Spinal cord (tissue), 10 donors: ENCODE measurements around the gene GAS6. TPM values are rescaled to one million over a fixed set of nuclear protein-coding genes. Genes with fewer than 3 reads are reported as not detected.

Experiments
- DNase-seq, 6 donors: peaks; one replicate each; pipeline versions ENCODE4 v3.0.0 to v3.0.0-alpha.2; 2013 to 2015; ENCODE audit warnings: low spot score in 6 of 6, low read depth in 4 of 6
- H3K27ac ChIP-seq: one replicate; pipeline ENCODE4 v1.5.1; 2013; ENCODE audit warnings: low read depth, low read length, control low read depth
- H3K27me3 ChIP-seq: one replicate; pipeline ENCODE4 v1.6.1; 2013; ENCODE audit warnings: low read length; ENCODE audit not compliant: control insufficient read depth, insufficient read depth
- H3K36me3 ChIP-seq: one replicate; pipeline ENCODE4 v1.6.1; 2013; ENCODE audit warnings: low read length; ENCODE audit not compliant: control insufficient read depth, insufficient read depth
- H3K4me1 ChIP-seq: one replicate; pipeline ENCODE4 v1.6.1; 2013; ENCODE audit warnings: low read length; ENCODE audit not compliant: control insufficient read depth, insufficient read depth
- H3K4me3 ChIP-seq: one replicate; pipeline ENCODE4 v1.5.1; 2013; ENCODE audit warnings: low read depth, low read length, control low read depth
- H3K9me3 ChIP-seq: one replicate; pipeline ENCODE4 v1.6.1; 2013; ENCODE audit warnings: low read length; ENCODE audit not compliant: control insufficient read depth, insufficient read depth
- WGBS: methylation state at CpG from one replicate; pipeline ENCODE4 v1.1.5; 2013; ENCODE audit warnings: missing lambda C conversion rate; ENCODE audit not compliant: insufficient coverage; 5-methylcytosine and 5-hydroxymethylcytosine counted together
- polyA plus RNA-seq, 2 donors: library from polyadenylated mRNA; unstranded; fragments of 120-200 nt; gene quantifications; one replicate each; pipeline ENCODE4 v1.2.1, GENCODE V29; 2013; ENCODE audit not compliant: insufficient read length in 2 of 2
- total RNA-seq, 2 donors: library from RNA; depleted of rRNA in 1 of 2; stranded (reverse); fragments of 120-200 nt in 1 of 2; fragments of >200 nt in 1 of 2; gene quantifications; one replicate each; pipeline versions ENCODE4 v1.2.3 to v1.2.4, GENCODE V29; 2013 to 2014
- donor health status: healthy.

Gene GAS6
- total and polyA plus RNA-seq, 4 donors = 41.4 to 81.4 (median 65.2) TPM

DNA sequence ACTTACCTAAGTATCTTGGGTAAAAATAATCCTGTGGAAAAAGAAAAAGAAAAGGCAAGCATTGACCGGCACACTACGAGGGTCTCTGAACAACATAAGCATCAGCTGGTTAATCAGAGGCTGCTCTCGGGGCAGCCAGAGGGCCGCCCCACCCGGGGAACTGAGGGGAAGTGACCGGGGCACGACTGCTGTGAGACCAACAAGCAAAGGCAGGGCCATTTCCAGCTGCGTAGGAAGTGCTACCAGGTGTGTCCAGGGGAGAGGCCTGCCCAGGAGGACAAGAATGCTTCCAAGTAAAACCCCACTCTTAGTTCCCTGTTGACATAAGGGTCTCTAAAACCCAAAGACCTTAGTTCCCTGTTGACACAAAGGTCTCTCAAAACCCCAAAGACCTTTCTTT lies 15.9 kb downstream of the GAS6 start:
- 77% methylated on average over 7 of the region's 8 CpGs for WGBS
- no peaks in the 10 kb centered on the region for H3K9me3 ChIP-seq
- no peaks in the 10 kb centered on the region for H3K27me3 ChIP-seq
- no peak overlapping the region for H3K4me3 ChIP-seq
- peaks cover 15% of the 10 kb centered on the region for H3K4me1 ChIP-seq
- peaks cover 40% of the 10 kb centered on the region for H3K36me3 ChIP-seq
- no peak overlapping the region for H3K27ac ChIP-seq
- no peak for DNase-seq

DNA sequence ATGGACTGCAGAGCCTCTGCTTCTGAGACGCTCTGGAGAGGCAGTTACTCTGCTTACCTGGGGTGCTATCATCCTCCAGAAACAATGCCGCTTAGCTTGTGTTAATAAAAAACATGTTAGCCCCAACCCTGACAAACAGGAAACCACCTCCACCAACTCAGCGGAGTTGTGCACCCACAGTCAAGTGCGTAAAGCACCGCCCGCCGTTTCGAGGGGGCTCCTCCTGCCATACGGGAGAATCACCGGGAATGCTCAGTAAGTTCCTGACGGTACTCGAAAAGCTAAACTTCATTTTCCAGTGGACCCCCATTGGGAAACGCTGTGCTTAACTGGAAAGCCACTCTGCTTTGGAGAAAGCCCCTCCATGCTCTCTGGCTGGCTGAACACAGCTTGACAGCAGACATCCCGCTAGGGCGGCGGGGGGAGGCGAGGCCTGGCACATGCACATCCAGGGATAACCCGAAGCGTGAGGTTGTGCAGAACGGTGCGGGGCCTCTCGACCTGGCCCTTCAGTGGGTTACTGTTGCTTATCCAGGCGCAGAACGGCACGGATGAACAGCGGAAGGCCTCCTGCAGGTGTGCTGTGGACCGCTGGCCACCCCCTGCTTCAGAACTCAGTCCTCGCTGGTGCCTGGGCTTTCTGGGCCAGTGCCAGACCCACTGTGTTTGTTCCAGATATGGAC lies 17.1 kb downstream of the GAS6 start:
- WGBS = 82% methylated on average over 27 of the region's 28 CpGs
- Histone ChIP-seq H3K4me1 (peaks cover 4% of the 10 kb centered on the region), H3K4me3 (no peak overlapping the region), H3K27ac (no peak overlapping the region), H3K9me3 (no peaks in the 10 kb centered on the region), H3K36me3 (peaks cover 38% of the 10 kb centered on the region), H3K27me3 (no peaks in the 10 kb centered on the region)
- DNase-seq = no peak

DNA sequence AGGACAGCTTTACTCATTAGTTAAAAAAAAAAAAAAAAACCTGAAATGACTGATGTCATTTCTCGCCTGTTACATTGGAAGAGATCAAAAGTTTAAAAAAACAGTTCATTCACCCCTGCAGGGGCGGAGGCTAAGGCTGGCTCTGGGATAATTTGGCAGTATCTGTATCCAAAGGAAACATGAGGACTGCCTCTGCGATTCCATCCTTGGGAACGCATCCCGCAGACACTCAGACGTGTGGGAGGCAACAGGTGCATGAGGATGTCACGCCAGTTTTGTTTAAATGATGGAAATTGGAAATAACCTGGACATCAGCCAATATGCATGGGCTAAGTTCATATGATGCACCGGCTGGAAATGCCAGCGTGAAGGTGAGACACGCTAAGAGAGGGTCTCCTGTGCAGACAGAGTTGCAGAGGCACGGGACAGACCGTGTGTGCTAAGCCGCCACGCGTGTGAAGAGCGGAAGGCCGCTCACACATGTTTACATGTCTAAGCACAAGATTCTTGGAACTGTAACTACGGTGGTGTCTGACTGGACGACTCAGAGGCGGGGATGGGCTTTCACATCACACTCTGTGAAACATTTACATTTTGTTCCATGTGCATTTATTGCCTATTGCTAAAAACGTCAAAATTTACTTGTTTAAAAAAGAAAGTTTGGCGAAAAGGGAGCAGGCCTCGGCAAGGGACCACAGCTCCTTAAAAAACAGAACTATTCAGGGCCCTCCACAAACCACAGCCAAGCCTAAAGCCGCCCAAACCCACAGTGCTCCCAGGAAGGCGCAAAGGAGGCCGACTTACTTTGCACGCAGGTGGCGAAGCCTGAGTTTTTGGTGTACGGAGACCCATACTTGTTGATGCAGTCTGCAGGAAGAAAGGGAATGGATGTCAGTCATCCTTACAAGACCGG lies 17.9 kb downstream of the GAS6 start:
- H3K4me3 ChIP-seq = no peak overlapping the region
- no peaks in the 10 kb centered on the region for H3K9me3 ChIP-seq
- 94% methylated on average over 22 of the region's 30 CpGs for WGBS
- peaks cover 40% of the 10 kb centered on the region for H3K36me3 ChIP-seq
- peak in 1 of 6 donors; percentile 38 for DNase-seq
- no peak overlapping the region for H3K27ac ChIP-seq
- peaks cover 8% of the 10 kb centered on the region for H3K4me1 ChIP-seq
- no peaks in the 10 kb centered on the region for H3K27me3 ChIP-seq

DNA sequence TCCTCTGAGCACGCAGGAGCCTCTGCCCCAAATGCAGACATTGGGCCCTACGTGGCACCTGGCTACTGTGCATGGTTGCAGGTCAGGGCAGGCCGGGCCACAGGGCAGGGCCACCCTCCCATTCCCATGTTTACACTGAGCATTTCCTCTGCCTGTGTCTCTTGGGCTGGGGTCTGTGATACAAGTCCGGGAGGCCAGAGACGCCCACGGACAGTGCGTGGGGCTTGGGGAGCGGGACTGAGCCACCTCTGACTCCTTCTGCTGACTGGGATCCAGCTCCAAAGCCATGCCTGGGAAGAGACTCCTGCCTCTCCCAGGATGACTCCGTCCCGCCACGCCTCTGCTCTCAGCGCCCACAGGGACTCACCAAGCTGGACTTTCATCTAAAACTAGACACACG lies 18.8 kb downstream of the GAS6 start:
- no peak overlapping the region for H3K4me3 ChIP-seq
- WGBS = 97% methylated on average over 8 of the region's 13 CpGs
- peaks cover 45% of the 10 kb centered on the region for H3K36me3 ChIP-seq
- no peak overlapping the region for H3K27ac ChIP-seq
- peaks cover 18% of the 10 kb centered on the region for H3K4me1 ChIP-seq
- no peaks in the 10 kb centered on the region for H3K27me3 ChIP-seq
- H3K9me3 ChIP-seq = no peaks in the 10 kb centered on the region
- no peak for DNase-seq

DNA sequence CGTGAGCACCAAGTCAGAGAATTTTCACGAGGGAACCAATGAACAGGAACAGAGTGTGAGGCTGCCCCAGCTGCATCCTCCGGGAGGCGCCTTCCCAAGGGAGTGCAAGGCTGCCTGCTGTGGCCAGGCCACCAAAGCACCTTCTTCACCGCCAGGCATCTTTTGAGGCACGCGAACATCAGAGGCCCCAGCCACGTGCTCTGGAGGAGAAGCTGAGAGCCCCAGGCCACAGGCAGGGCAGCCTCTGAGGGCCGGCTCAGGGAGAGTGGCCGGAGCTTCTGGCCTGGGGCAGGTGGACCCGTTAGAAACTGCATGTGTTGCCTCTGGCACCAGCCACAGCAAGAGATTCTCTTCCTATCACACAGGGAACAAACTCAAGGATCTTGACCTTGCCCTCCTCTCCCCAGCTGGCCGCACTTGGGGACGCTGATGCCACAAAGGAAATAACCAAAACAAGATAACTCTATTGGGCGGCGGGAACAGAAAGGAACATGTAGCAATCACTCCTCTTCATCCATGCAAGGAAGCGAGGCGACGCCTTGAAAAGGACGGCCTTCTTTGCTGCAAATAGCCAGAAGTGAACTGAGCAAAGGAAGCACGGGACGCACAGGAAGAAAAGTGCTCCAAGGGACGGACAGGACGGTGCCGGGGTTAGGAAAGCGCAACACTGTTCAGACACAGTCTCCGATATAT lies 19.9 kb downstream of the GAS6 start:
- H3K36me3 ChIP-seq = peaks cover 54% of the 10 kb centered on the region
- H3K27me3 ChIP-seq = no peaks in the 10 kb centered on the region
- WGBS = 81% methylated on average over 26 of the region's 26 CpGs
- peaks cover 28% of the 10 kb centered on the region for H3K4me1 ChIP-seq
- no peaks in the 10 kb centered on the region for H3K9me3 ChIP-seq
- DNase-seq = no peak
- H3K4me3 ChIP-seq = no peak overlapping the region
- no peak overlapping the region for H3K27ac ChIP-seq

DNA sequence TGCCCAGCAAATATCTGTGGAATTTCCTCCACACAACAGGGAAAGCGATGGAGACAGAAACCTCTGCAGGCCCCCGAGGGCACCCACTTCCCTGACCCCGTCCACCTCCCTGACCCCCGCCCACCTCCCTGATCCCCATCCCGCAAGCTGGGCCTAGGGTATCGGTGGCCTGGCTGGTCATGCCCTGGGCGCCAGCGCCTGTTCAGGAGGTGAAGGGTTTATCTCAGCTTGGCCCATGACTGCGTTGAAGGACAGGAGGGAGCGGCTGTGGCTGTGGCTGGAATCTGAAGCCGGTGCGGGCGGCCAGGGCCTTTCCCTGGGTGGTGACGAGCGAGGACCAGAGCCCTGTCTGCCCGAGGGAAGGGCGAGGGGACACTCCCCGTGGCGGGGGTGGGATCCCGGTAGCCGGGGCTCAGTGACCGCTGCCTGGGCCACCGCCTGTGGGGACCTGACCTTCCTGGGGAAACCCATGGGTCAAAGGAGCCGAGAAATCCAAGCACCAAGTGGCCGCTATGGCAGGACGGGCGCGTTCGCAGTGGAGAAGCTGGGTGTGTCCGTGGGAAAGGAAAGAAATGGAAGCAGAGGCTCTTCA lies 20.7 kb downstream of the GAS6 start:
- Histone ChIP-seq H3K36me3 (peaks cover 61% of the 10 kb centered on the region), H3K27me3 (no peaks in the 10 kb centered on the region), H3K4me1 (peaks cover 37% of the 10 kb centered on the region), H3K4me3 (no peak overlapping the region), H3K9me3 (no peaks in the 10 kb centered on the region), H3K27ac (no peak overlapping the region)
- DNase-seq = no peak
- 93% methylated on average over 24 of the region's 30 CpGs for WGBS

DNA sequence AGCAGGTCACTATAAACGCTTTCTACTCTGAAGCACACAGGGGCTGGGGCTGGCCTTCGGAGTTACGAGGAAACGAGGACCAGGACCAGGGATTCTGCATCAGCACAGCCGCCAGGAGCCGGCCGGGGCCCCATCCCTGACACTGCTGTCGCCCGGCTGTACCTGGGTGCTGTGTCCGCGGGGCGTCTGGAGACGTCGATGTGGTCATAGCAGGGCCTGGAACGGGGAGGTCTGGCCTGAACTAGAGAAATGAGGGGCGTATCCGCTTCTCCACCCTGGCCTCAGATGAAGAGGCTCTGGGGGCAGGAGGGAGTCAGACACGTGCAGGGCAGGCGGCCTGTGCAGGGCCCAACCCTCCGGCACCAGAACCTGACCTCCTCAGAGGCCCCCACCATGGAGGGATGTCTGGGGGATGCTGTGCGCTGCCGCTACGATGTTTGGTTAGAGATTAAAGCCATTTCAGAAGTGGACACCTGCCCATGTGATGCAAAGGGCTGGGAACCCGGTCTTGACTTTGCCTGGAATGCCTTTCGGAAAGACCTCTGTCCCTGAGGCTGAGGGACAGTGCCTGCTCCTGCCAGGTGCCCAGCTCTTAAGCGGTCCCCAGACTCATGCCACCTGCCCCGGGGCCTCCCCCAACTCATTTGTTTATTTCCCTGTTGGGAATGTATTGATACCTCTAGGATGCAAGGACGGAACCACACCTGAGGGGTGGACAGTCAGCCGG lies 21.4 kb downstream of the GAS6 start:
- H3K9me3 ChIP-seq = no peaks in the 10 kb centered on the region
- peaks cover 67% of the 10 kb centered on the region for H3K36me3 ChIP-seq
- peaks cover 43% of the 10 kb centered on the region for H3K4me1 ChIP-seq

DNA sequence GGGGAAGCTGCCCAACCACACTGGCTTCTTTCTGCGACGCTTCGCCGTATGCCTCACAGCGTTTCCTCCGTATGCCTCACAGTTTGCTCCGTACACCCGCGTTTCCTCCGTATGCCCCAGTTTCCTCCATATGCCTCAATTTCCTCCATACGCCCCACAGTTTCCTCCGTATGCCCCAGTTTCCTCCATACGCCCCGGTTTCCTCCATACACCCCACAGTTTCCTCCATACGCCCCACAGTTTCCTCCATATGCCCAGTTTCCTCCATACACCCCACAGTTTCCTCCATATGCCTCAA lies 22.6 kb downstream of the GAS6 start:
- no peak for DNase-seq
- Histone ChIP-seq H3K4me3 (no peak overlapping the region), H3K4me1 (peaks cover 51% of the 10 kb centered on the region), H3K36me3 (peaks cover 67% of the 10 kb centered on the region), H3K27me3 (no peaks in the 10 kb centered on the region), H3K9me3 (no peaks in the 10 kb centered on the region), H3K27ac (no peak overlapping the region)
- WGBS = 68% methylated on average over 15 of the region's 15 CpGs

More for the DNA sequence above, 21.4 kb downstream of the GAS6 start:
- Histone ChIP-seq H3K27ac (no peak overlapping the region), H3K27me3 (no peaks in the 10 kb centered on the region), H3K4me3 (no peak overlapping the region)
- DNase-seq = no peak
- WGBS = 92% methylated on average over 28 of the region's 29 CpGs
